NT2/D1 (cell line): ENCODE data around the gene TLCD3B.
A peak's percentile ranks its signal among the peaks of the same experiment; 100 is the strongest.

Experiments used
- DNase-seq: peaks from one replicate; pipeline ENCODE4 v3.0.0-alpha.2; 2011; ENCODE audit warnings: low read depth, low spot score
- H3K27me3 ChIP-seq: 2 replicates; pipeline ENCODE4 v1.6.0; 2011; ENCODE audit warnings: mild to moderate bottlenecking; ENCODE audit not compliant: insufficient read length, insufficient read depth
- H3K36me3 ChIP-seq: 2 replicates; pipeline ENCODE4 v1.6.1; 2011; ENCODE audit warnings: mild to moderate bottlenecking, low read length, mixed read lengths; ENCODE audit not compliant: insufficient read depth, insufficient read length
- H3K4me1 ChIP-seq: 2 replicates; pipeline ENCODE4 v1.5.1; 2011; ENCODE audit not compliant: insufficient read depth, insufficient read length
- H3K4me3 ChIP-seq: 2 replicates; pipeline ENCODE4 v1.5.1; 2011; ENCODE audit warnings: low read depth; ENCODE audit not compliant: insufficient read length
- H3K9ac ChIP-seq: 2 replicates; pipeline ENCODE4 v1.6.0; 2011; ENCODE audit warnings: low read depth; ENCODE audit not compliant: insufficient read length
- H3K9me3 ChIP-seq: 2 replicates; pipeline ENCODE4 v1.5.1; 2011; ENCODE audit warnings: mild to moderate bottlenecking, low read length; ENCODE audit not compliant: insufficient read depth
- SUZ12 ChIP-seq: IDR thresholded peaks from 2 replicates; pipeline ENCODE4 v1.6.1; 2011; ENCODE audit not compliant: insufficient read length, insufficient read depth; ENCODE audit errors: extremely low read depth
- YY1 ChIP-seq: IDR thresholded peaks from 2 replicates; pipeline ENCODE4 v1.6.1; 2011; ENCODE audit not compliant: insufficient read length, insufficient read depth
- ZNF274 ChIP-seq: IDR thresholded peaks from 2 replicates; pipeline ENCODE4 v1.6.1; 2011; ENCODE audit warnings: mild to moderate bottlenecking, low read depth, low read length

Gene TLCD3B

GRCh38 chr16:29993903-29994599 is 37.0 kb downstream of the TLCD3B start:
- Histone ChIP-seq H3K36me3 (peaks cover 62% of the 10 kb centered on the region), H3K4me1 (peaks cover 14% of the 10 kb centered on the region), H3K4me3 (no peak overlapping the region), H3K27me3 (no peaks in the 10 kb centered on the region), H3K9me3 (no peaks in the 10 kb centered on the region), H3K9ac (peak overlapping the region; percentile 97)
- DNase-seq, result no peak
- TF ChIP-seq YY1 (no peak), ZNF274 (no peak), SUZ12 (no peak)

- Histone ChIP-seq H3K27me3 (no peaks in the 10 kb centered on the region), H3K9me3 (no peaks in the 10 kb centered on the region), H3K36me3 (peaks cover 65% of the 10 kb centered on the region), H3K9ac (peak overlapping the region; percentile 97), H3K4me1 (peaks cover 14% of the 10 kb centered on the region), H3K4me3 (no peak overlapping the region)
- no peak for DNase-seq
- no peak for TF ChIP-seq SUZ12
- no peak for TF ChIP-seq YY1
- no peak for TF ChIP-seq ZNF274
Observed at GRCh38 chr16:29993191-29993902, 37.7 kb downstream of the TLCD3B start.

- peaks cover 66% of the 10 kb centered on the region for H3K36me3 ChIP-seq
- DNase-seq, result no peak
- H3K27me3 ChIP-seq, result no peaks in the 10 kb centered on the region
- H3K9ac ChIP-seq, result no peak overlapping the region
- H3K4me1 ChIP-seq, result peaks cover 14% of the 10 kb centered on the region
- TF ChIP-seq SUZ12 (no peak), YY1 (no peak), ZNF274 (no peak)
- no peaks in the 10 kb centered on the region for H3K9me3 ChIP-seq
- H3K4me3 ChIP-seq, result no peak overlapping the region
Observed at GRCh38 chr16:29992344-29992967, 38.6 kb downstream of the TLCD3B start.

- Histone ChIP-seq H3K4me3 (no peak overlapping the region), H3K9ac (no peak overlapping the region), H3K36me3 (peaks cover 68% of the 10 kb centered on the region), H3K27me3 (no peaks in the 10 kb centered on the region), H3K4me1 (peaks cover 11% of the 10 kb centered on the region), H3K9me3 (no peaks in the 10 kb centered on the region)
- TF ChIP-seq ZNF274 (no peak), SUZ12 (no peak), YY1 (no peak)
- no peak for DNase-seq
Observed at GRCh38 chr16:29991571-29991904, 39.5 kb downstream of the TLCD3B start.

GRCh38 chr16:29990883-29991570 is 40.0 kb downstream of the TLCD3B start:
- DNase-seq, result no peak
- Histone ChIP-seq H3K27me3 (no peaks in the 10 kb centered on the region), H3K4me1 (peaks cover 11% of the 10 kb centered on the region), H3K9me3 (no peaks in the 10 kb centered on the region), H3K36me3 (peaks cover 73% of the 10 kb centered on the region), H3K9ac (no peak overlapping the region), H3K4me3 (no peak overlapping the region)
- no peak for TF ChIP-seq YY1
- no peak for TF ChIP-seq SUZ12
- TF ChIP-seq ZNF274, result no peak

- Histone ChIP-seq H3K9ac (no peak overlapping the region), H3K4me3 (no peak overlapping the region), H3K4me1 (peaks cover 11% of the 10 kb centered on the region), H3K36me3 (peaks cover 83% of the 10 kb centered on the region), H3K27me3 (no peaks in the 10 kb centered on the region), H3K9me3 (no peaks in the 10 kb centered on the region)
- TF ChIP-seq SUZ12 (no peak), ZNF274 (no peak), YY1 (no peak)
- no peak for DNase-seq
Observed at GRCh38 chr16:29990034-29990433, 41.0 kb downstream of the TLCD3B start.
